Neural cell (in vitro differentiated cells): ENCODE measurements around the gene LDLRAD2.

Source experiments
- CTCF ChIP-seq: fragments of 450-650 bp; IDR thresholded peaks from 2 replicates; pipeline ENCODE4 v1.5.1; 2014; ENCODE audit warnings: antibody characterized with exemption, mild to moderate bottlenecking, moderate library complexity; ENCODE audit not compliant: poor library complexity, severe bottlenecking
- EP300 ChIP-seq: fragments of 450-650 bp; conservative IDR thresholded peaks from 2 replicates; pipeline ENCODE4 v1.6.1; 2014; ENCODE audit warnings: antibody characterized with exemption, mild to moderate bottlenecking, moderate library complexity; ENCODE audit not compliant: poor library complexity, severe bottlenecking
- POLR2AphosphoS5 ChIP-seq: IDR thresholded peaks from 2 replicates; pipeline ENCODE4 v1.6.1; 2012

DNA sequence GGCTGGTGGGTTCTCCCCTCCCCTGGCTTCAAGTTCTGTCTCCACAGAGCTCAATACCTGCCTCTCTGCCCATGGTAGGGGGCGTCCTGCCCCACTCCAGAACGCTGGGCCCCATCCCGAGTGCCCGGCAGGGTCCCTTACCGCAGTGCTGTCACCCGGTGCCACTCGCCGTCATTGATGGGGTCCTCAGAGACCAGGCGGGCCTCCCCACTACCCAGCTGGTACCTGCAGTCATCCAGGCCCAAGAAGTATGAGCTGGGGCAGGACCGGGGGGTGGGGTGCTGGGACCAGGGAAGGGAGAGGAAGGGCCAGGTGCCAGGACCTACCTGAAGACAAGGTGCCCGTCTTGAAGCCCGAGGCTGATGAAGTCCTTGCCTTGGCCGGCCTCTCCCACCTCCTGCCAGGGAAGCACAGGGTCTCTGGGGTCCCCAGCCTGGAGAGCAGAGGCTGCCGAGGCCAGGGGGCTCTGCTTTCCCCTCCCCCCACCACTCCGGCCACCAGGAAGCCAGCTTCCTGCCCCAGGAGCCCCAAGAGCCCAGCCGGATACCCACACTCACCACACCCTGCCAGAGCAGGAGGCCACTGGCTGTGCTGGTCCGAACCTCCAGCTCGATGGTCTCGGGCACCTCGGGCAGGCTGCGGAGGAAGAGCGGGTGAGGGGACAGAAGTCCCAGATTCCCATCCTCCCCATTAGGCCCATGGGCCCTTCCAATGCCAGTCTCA, 12.1 kb downstream of the LDLRAD2 start:
- TF ChIP-seq CTCF = no peak
- no peak for TF ChIP-seq POLR2AphosphoS5
- TF ChIP-seq EP300 = no peak
